Measurements from ENCODE around the gene ELOVL5. TPM values are rescaled to one million over a fixed set of nuclear protein-coding genes. Genes with fewer than 3 reads are reported as not detected.
"Not testable (repeated sequence)": the region's sequence is repeated elsewhere in the genome, so short reads cannot be mapped to it uniquely, and the experiment has no call there.

ELOVL5 gene
- polyA plus RNA-seq, 4 donors, result 68.6 to 79.9 (median 74.4) TPM

DNA sequence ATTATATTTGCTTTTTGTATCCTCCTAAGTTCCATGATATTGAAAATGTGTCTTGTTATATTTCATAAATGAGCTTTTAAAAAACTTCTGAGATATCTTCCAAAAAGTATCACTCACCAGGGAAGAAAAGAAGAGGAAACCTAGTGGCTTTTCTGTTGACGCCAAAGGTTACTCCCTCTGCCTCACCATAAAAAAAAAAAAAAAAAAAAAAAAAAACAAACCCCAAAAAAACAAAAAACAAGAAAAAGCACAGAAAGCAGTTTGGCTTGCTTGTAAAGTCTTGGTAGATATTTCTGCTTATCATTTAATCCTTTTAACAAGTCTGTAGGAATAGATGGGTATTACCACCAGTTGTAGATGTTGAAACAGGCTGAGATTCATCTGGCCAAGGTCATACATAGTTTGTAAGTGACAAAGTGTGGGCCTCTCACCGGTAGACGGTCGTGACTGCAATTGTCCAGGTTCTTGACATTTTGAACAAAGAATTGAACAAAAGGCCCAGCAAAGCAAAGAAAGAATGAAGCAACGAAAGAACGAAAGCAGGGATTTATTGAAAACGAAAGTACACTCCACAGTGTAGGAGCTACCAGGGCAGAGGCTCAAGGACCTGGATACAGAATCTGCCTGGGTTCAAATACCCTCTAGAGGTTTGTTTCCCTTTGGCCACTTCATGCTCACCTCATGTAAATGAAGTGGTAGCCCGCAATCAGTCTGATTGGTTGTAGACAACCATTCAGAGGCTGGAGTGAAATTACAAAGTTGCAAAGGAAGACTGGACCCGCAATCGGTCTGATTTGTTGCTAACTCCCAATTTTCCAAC is 11.6 kb upstream of the ELOVL5 start:
- DNase-seq (ENCODE audit: low read depth in 4 of 4, low spot score in 2 of 4), result peak in 1 of 4 donors; percentile 41

- no peak for DNase-seq (ENCODE audit: low read depth in 4 of 4, low spot score in 2 of 4)
Measured at GRCh38 chr6:53359843-53360092, 11.0 kb upstream of the ELOVL5 start.

- DNase-seq (ENCODE audit: low read depth in 4 of 4, low spot score in 2 of 4), result peak; percentile 86 to 93 (median 91)
Measured at GRCh38 chr6:53359095-53359842, 10.5 kb upstream of the ELOVL5 start.

GRCh38 chr6:53358440-53359094 is 9.8 kb upstream of the ELOVL5 start:
- DNase-seq (ENCODE audit: low read depth in 4 of 4, low spot score in 2 of 4), result peak in 1 of 4 donors; percentile 56

GRCh38 chr6:53357576-53358360 is 9.0 kb upstream of the ELOVL5 start:
- no peak for DNase-seq (ENCODE audit: low read depth in 4 of 4, low spot score in 2 of 4)

- no peak for DNase-seq (ENCODE audit: low read depth in 4 of 4, low spot score in 2 of 4)
Measured at GRCh38 chr6:53353624-53354023, 4.9 kb upstream of the ELOVL5 start.

- DNase-seq (ENCODE audit: low read depth in 4 of 4, low spot score in 2 of 4), result no peak
Measured at GRCh38 chr6:53352360-53352759, 3.6 kb upstream of the ELOVL5 start.

DNA sequence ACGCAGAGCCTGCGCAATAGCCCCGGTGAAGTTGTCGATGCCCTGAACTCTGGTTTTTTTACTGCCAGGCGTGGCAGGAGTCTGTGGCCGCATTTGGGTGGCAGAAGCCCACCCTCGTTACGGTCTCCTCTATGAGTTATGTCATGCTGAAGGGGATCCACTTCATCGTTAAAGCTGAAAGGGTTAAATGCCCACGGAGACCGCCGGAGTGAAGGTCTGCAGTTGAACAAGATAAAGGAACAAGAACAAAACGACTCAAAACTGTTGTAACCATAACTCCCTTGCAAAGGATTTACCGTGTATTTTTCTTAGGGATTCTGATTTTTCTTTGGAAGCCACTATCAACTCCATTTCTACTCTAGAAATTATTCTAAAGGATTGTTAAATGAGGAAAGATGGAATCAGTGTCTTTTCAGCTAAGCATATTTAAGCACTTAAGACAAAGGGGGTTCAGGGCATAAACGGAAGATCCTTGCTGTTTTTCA is 501 bp upstream of the ELOVL5 start:
- DNase-seq (ENCODE audit: low read depth in 4 of 4, low spot score in 2 of 4), result no peak

DNA sequence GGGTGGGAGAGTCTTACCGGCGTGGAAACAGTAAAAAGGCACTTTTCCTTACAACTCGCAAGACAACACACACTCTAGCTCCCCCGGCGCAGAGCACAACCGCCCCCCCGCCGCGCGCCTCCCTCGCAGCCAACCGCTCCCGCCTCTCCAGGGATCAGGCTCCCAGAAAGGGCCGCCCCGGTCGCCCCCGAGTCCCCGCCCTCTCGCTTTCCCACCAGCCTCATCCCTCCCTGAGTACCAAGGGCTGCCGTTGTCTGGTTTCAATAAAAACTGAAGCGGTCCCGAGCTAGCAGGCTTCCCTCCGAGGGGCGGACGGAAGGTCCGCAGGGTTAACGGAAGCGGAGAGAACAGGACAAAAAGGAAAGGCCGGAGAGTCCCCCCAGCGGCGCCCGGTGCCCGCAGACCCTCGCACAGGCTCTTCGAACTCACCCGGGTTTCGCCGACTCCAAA is 804 bp downstream of the ELOVL5 start:
- peak in 3 of 4 donors; percentile 63 to 67 (median 63) for DNase-seq (ENCODE audit: low read depth in 4 of 4, low spot score in 2 of 4)

GRCh38 chr6:53347250-53347920 is 1.4 kb downstream of the ELOVL5 start:
- peak in 1 of 4 donors; percentile 17 for DNase-seq (ENCODE audit: low read depth in 4 of 4, low spot score in 2 of 4)

GRCh38 chr6:53346049-53346448 is 2.7 kb downstream of the ELOVL5 start:
- DNase-seq (ENCODE audit: low read depth in 4 of 4, low spot score in 2 of 4), result not testable (repeated sequence)

DNA sequence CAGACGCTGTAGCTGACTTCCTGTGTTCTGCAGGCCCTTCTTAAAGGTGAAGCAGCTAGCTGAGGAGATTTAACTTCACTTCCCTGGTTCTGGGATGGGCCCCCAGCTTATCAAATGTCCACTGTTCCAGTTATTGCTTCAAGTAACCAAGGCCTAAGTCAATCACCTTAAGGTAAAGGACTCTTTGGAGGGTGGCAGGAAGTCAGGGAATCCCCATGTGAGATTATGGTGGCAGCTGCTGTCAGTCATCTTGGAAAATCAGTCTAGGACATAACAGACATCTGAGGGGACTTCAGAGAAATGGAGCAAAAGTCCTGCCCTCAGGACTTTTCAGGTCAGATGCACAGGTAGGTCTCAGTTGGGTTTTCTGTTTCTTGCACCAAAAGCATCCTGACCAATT is 3.8 kb downstream of the ELOVL5 start:
- no peak for DNase-seq (ENCODE audit: low read depth in 4 of 4, low spot score in 2 of 4)

- DNase-seq (ENCODE audit: low read depth in 4 of 4, low spot score in 2 of 4), result no peak
Measured at GRCh38 chr6:53343092-53343491, 5.7 kb downstream of the ELOVL5 start.

- no peak for DNase-seq (ENCODE audit: low read depth in 4 of 4, low spot score in 2 of 4)
Measured at GRCh38 chr6:53342217-53342616, 6.5 kb downstream of the ELOVL5 start.

GRCh38 chr6:53340536-53340935 is 8.2 kb downstream of the ELOVL5 start:
- no peak for DNase-seq (ENCODE audit: low read depth in 4 of 4, low spot score in 2 of 4)

DNA sequence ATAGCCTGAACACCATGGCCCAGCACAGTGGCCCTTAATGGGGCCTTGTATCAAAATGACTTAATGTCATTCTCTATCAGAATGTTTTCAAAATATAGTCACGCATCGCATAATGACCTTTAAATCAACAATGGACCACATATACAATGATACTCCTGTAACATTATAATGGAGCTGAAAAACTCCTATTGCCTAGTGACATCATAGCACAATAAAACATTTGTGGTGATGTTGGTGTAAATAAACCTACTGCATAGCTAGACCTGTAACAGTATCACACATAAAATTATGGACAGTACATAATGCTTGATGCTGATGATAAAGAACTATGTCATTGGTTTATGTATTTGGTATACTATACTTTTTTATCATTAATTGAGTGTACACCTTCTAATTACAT is 9.3 kb downstream of the ELOVL5 start:
- no peak for DNase-seq (ENCODE audit: low read depth in 4 of 4, low spot score in 2 of 4)

DNA sequence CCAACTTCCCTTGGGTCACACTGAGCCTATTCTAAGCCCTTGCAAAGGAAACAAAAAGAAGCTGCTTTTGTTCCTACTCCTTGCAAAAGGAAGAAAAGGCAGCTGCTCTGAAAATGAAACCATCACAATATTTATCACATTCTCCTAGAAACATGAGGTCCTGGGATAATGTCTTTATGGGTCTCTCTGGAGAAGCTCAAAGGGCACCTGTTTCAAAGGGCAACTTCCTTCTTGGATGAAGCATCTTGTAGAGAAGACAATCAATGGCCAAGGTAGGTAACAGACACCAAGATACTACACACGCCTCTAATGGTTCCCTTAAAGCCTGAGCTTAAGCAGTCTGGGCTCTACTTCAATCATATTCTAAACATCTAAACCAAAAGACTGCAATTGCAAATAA is 10.4 kb downstream of the ELOVL5 start:
- no peak for DNase-seq (ENCODE audit: low read depth in 4 of 4, low spot score in 2 of 4)

DNA sequence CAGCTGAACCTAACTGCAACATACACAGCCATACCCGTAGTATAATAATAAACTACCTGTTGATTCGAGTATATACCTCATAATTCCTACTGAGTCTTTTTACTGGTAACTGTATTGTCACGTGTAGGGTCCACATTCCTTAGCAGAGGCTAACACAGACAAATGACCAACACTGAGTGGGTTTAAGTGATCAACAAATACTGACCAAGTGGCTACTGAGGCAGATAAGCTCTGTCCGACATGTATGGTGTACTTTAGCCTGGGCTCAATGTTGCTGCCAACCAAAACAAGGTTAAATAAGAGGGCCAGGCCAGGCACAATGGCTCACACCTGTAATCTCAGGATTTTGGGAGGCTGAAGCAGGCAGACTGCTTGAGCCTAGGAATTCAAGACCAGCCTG is 12.7 kb downstream of the ELOVL5 start:
- no peak for DNase-seq (ENCODE audit: low read depth in 4 of 4, low spot score in 2 of 4)

DNA sequence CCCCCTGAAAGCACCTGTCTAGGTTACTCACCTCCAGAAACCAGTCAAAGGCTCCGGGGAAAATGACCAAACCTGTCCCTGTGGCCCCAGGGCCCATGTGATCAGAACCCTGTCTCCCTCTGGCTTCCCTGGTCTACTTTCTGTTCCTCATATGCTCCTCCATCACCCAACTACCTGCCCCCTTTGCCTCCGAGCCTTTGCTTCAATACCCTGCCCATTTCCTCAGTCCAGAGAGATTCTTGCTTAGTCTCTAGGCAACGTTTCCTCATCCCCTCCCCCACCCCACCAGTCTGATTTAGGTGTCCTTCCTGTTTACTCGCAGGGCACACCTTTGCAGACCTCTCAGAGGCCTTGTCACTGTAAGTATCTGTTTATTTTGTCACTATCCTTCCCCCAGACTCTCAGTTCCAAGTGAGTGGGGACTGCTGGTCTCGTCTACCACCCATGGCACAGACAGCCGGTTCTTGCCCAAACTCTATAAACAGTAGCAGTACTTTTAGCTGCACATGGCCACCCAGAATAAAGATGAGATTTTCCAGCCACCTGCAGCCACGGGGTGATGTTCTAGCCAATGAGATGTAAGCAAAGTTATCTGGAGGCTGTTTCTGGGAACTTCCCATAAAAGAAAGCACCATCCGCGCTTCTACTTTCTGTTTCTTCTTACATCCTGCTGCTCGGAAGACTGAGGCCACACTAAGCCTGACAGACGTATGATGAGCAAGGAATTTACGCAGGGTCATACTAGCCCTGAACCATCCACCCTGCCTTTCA is 13.3 kb downstream of the ELOVL5 start:
- no peak for DNase-seq (ENCODE audit: low read depth in 4 of 4, low spot score in 2 of 4)
